OCI-LY1 (cell line): ENCODE measurements around the gene TOM1L2.

ENCODE experiments used
- H2AFZ ChIP-seq: fragments of 200-600 bp; sonication (generic), shearing (Covaris generic); 2 replicates; pipeline ENCODE4 v1.6.0; 2014; ENCODE audit warnings: antibody characterized with exemption, mild to moderate bottlenecking, low read length
- H3F3A ChIP-seq: fragments of 200-600 bp; sonication (generic), shearing (Covaris generic); 2 replicates; pipeline ENCODE4 v1.6.0; 2014; ENCODE audit warnings: mild to moderate bottlenecking, antibody characterized with exemption, low read length, moderate library complexity; ENCODE audit not compliant: insufficient read depth
- H3K27ac ChIP-seq: fragments of 200-600 bp; sonication (generic); 2 replicates; pipeline ENCODE4 v1.5.1; 2014; ENCODE audit warnings: low read length, mixed run types, mild to moderate bottlenecking, low read depth; ENCODE audit not compliant: poor library complexity, severe bottlenecking
- H3K27me3 ChIP-seq: fragments of 200-600 bp; sonication (generic); 2 replicates; pipeline ENCODE4 v1.6.0; 2014; ENCODE audit warnings: antibody characterized with exemption, mild to moderate bottlenecking, low read length, moderate library complexity; ENCODE audit not compliant: insufficient read depth
- H3K36me3 ChIP-seq: fragments of 200-600 bp; sonication (generic); 2 replicates; pipeline ENCODE4 v1.6.1; 2014; ENCODE audit warnings: mild to moderate bottlenecking, antibody characterized with exemption, low read length, moderate library complexity, mixed read lengths; ENCODE audit not compliant: insufficient read depth
- H3K4me1 ChIP-seq: fragments of 200-600 bp; sonication (generic); 2 replicates; pipeline ENCODE4 v1.5.1; 2014; ENCODE audit warnings: mild to moderate bottlenecking, low read length, moderate library complexity; ENCODE audit not compliant: insufficient read depth, severe bottlenecking
- H3K4me2 ChIP-seq: fragments of 200-600 bp; sonication (generic), shearing (Covaris generic); 2 replicates; pipeline ENCODE4 v1.6.1; 2014; ENCODE audit warnings: low read length
- H3K4me3 ChIP-seq: fragments of 200-600 bp; sonication (generic); 2 replicates; pipeline ENCODE4 v1.5.1; 2014; ENCODE audit warnings: low read length, low read depth, mild to moderate bottlenecking, mixed read lengths; ENCODE audit not compliant: poor library complexity, severe bottlenecking
- H3K79me2 ChIP-seq: fragments of 200-600 bp; shearing (Covaris generic); 2 replicates; pipeline ENCODE4 v1.6.1; 2016; ENCODE audit warnings: mixed run types, low read length, mixed read lengths; ENCODE audit not compliant: insufficient read depth
- H3K9ac ChIP-seq: fragments of 200-600 bp; sonication (generic), shearing (Covaris generic); 2 replicates; pipeline ENCODE4 v1.6.1; 2014; ENCODE audit warnings: mild to moderate bottlenecking, low read length, mixed read lengths
- H3K9me2 ChIP-seq: fragments of 200-600 bp; sonication (generic), shearing (Covaris generic); 2 replicates; pipeline ENCODE4 v1.6.1; 2014; ENCODE audit warnings: low read depth, mild to moderate bottlenecking, low read length, mixed read lengths
- H3K9me3 ChIP-seq: fragments of 200-600 bp; shearing (Covaris generic); 2 replicates; pipeline ENCODE4 v1.6.1; 2014; ENCODE audit warnings: low read length, mixed read lengths
- H4K20me1 ChIP-seq: fragments of 200-600 bp; sonication (generic), shearing (Covaris generic); 2 replicates; pipeline ENCODE4 v1.6.0; 2016; ENCODE audit warnings: mild to moderate bottlenecking, low read length; ENCODE audit not compliant: insufficient read depth
- EZH2 ChIP-seq: fragments of 200-600 bp; sonication (generic), shearing (Covaris generic); IDR thresholded peaks from 2 replicates; pipeline ENCODE4 v1.8.0; 2017; ENCODE audit warnings: borderline replicate concordance, mixed run types, mild to moderate bottlenecking, antibody characterized with exemption, low read length, moderate library complexity, mixed read lengths
- TF ChIP-seq, protein P1 (sequence below): fragments of 200-600 bp; sonication (generic), shearing (Covaris generic); IDR thresholded peaks from 2 replicates; pipeline ENCODE4 v1.5.1; 2017; ENCODE audit warnings: mild to moderate bottlenecking, antibody characterized with exemption, low read length, moderate library complexity, mixed read lengths

The TOM1L2 gene

DNA sequence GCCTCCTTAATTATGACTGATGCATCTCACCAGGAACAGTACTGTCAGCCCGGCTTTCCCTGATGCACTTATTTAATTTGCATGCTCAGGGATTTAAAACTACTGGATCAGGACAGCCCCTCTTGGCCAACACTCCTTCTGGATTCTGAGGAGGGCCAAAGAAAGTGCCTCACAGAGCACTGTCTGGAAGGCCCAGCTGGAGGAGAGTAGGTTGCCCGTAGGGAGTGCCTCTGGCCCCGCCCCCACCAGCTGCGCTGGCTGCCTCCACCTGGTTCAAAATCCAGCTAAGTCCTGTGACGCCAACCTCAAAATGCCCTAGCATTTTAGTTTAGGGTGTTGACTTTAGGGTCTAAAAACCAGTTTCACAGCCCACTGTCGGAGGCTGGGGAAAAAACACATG lies 86.0 kb downstream of the TOM1L2 start:
- Histone ChIP-seq H3K27ac (no peak overlapping the region), H3K27me3 (no peaks in the 10 kb centered on the region), H3K79me2 (no peaks in the 10 kb centered on the region), H3K4me3 (no peak overlapping the region), H3K4me1 (no peaks in the 10 kb centered on the region), H3K36me3 (no peaks in the 10 kb centered on the region), H4K20me1 (no peaks in the 10 kb centered on the region), H3K9me2 (no peaks in the 10 kb centered on the region), H3K9me3 (no peaks in the 10 kb centered on the region), H3K4me2 (no peak overlapping the region), H3F3A (no peaks in the 10 kb centered on the region), H3K9ac (no peak overlapping the region), H2AFZ (no peak overlapping the region)
- TF ChIP-seq EZH2: no peak
- TF ChIP-seq, protein P1, sequence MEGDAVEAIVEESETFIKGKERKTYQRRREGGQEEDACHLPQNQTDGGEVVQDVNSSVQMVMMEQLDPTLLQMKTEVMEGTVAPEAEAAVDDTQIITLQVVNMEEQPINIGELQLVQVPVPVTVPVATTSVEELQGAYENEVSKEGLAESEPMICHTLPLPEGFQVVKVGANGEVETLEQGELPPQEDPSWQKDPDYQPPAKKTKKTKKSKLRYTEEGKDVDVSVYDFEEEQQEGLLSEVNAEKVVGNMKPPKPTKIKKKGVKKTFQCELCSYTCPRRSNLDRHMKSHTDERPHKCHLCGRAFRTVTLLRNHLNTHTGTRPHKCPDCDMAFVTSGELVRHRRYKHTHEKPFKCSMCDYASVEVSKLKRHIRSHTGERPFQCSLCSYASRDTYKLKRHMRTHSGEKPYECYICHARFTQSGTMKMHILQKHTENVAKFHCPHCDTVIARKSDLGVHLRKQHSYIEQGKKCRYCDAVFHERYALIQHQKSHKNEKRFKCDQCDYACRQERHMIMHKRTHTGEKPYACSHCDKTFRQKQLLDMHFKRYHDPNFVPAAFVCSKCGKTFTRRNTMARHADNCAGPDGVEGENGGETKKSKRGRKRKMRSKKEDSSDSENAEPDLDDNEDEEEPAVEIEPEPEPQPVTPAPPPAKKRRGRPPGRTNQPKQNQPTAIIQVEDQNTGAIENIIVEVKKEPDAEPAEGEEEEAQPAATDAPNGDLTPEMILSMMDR: no peak

DNA sequence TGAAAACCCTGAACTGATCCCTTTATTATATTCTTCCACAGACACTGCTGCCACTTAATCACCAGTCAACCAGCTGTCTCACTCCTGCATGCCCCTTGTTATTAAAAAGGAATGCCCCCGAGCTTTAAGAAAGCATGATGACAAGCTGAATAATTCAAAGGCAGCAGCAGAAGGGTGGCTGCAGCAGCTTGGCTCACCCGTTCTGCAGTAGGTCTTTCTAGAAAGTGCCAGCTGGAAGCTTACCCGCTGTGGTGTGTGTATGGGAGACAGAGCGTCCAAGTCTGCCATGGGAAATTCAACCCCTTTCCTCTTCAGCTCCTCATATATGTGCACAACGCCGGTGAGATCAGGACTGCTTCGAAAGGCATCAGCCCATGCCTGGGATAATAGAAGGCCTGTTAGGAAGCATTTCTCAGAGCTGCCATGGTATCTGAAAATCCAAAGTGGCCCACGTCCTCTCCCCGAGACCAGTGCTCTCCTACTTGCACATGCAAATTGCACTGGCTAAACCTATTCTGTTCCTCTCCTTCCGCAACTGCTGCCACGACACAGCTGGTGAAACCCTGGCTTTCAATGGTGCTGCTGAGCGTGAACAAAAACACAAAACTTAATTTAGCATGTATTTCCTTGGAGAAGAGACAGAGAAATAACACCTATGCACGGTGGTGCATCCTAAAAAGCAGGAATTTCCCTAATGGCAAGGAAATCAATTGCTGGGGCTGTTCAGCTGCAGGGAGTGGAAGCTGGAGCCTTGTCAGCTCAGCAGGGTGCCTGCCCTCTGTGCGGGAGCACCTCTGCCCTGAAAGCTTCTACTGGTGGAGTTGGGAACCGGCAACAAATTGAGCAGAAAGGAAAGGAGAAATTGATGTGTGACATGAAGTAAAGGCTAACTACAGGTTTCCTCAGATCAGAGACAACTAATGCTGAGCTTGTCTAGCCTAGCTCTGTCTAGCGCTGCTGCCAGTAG lies 87.5 kb downstream of the TOM1L2 start:
- Histone ChIP-seq H3K27me3 (no peaks in the 10 kb centered on the region), H3K4me3 (no peak overlapping the region), H3K9me3 (no peaks in the 10 kb centered on the region), H3K79me2 (no peaks in the 10 kb centered on the region), H3K4me1 (no peaks in the 10 kb centered on the region), H4K20me1 (no peaks in the 10 kb centered on the region), H3K4me2 (no peak overlapping the region), H3K27ac (no peak overlapping the region), H2AFZ (no peak overlapping the region), H3F3A (no peaks in the 10 kb centered on the region), H3K36me3 (no peaks in the 10 kb centered on the region), H3K9me2 (no peaks in the 10 kb centered on the region), H3K9ac (no peak overlapping the region)
- TF ChIP-seq EZH2: no peak
- TF ChIP-seq, protein P1: no peak

DNA sequence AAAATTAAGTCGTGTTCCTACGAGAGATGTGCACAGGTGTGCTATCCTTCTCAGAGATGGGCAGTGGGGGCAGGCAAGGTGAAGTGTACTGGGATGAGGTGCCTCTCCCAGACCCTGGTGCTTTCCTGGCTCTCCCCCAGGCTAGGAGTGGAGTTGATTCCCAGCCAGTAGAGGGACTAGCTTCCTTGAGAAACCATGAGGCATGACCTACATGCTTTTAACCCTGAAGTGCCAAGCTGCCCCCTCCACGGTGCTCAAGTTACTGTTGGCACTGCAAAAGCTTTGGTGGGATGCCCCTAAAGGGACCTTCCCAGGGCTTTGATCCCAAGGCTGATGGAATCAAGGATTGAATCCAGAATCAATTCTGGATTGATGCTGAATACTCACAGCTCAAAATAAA lies 88.4 kb downstream of the TOM1L2 start:
- H3K9ac ChIP-seq: no peak overlapping the region
- H2AFZ ChIP-seq: no peak overlapping the region
- H3K4me2 ChIP-seq: no peak overlapping the region
- no peaks in the 10 kb centered on the region for H3K79me2 ChIP-seq
- no peaks in the 10 kb centered on the region for H3K4me1 ChIP-seq
- H3F3A ChIP-seq: no peaks in the 10 kb centered on the region
- no peaks in the 10 kb centered on the region for H3K9me3 ChIP-seq
- H3K9me2 ChIP-seq: no peaks in the 10 kb centered on the region
- no peaks in the 10 kb centered on the region for H3K27me3 ChIP-seq
- no peaks in the 10 kb centered on the region for H3K36me3 ChIP-seq
- H4K20me1 ChIP-seq: no peaks in the 10 kb centered on the region
- H3K27ac ChIP-seq: no peak overlapping the region
- TF ChIP-seq EZH2: no peak
- H3K4me3 ChIP-seq: no peak overlapping the region
